DOHH2 (cell line): ENCODE results near the gene RARB.

ENCODE experiments used
- EZH2phosphoT487 ChIP-seq: fragments of 200-600 bp; sonication (generic); IDR thresholded peaks from 2 replicates; pipeline ENCODE4 v1.6.1; 2017; ENCODE audit warnings: borderline replicate concordance, mild to moderate bottlenecking, antibody characterized with exemption, low read length, moderate library complexity, mixed read lengths
- TF ChIP-seq, protein P1 (sequence below): fragments of 200-600 bp; sonication (generic); IDR thresholded peaks from one replicate; pipeline ENCODE4 v1.5.1; 2014; ENCODE audit warnings: antibody characterized with exemption, mild to moderate bottlenecking, low read depth, low read length; ENCODE audit not compliant: poor library complexity, severe bottlenecking

DNA sequence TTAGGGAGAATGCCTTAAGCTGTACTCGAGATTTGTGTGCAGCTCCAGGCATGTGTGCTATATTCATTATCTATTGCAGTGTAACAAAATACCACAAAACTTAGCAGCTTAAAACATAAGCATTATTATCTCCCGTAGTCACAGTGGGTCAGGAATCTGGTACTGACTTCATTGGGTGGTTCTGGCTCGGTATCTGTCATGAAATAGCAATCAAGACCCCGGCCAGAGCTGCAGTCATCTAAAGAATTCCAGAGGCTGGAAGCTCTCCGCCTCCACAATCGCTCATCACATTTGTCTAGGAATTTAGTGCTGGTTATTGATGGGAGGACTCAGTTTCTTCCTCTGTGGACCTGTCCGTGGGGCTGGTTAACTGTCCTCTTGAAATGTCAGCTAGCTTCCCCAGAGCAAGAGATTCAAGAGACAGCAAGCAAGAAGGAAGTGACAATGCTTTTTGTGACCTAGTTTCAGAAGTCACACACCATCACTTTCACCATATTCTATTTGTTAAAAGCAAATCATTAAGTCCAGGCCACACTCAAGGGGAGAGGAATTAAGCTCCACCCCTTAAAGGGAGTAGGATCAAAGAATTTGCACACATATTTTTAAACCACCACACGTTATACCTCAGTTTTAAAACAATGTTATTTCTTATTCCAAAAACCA lies 160.5 kb downstream of the RARB start:
- TF ChIP-seq, protein P1, sequence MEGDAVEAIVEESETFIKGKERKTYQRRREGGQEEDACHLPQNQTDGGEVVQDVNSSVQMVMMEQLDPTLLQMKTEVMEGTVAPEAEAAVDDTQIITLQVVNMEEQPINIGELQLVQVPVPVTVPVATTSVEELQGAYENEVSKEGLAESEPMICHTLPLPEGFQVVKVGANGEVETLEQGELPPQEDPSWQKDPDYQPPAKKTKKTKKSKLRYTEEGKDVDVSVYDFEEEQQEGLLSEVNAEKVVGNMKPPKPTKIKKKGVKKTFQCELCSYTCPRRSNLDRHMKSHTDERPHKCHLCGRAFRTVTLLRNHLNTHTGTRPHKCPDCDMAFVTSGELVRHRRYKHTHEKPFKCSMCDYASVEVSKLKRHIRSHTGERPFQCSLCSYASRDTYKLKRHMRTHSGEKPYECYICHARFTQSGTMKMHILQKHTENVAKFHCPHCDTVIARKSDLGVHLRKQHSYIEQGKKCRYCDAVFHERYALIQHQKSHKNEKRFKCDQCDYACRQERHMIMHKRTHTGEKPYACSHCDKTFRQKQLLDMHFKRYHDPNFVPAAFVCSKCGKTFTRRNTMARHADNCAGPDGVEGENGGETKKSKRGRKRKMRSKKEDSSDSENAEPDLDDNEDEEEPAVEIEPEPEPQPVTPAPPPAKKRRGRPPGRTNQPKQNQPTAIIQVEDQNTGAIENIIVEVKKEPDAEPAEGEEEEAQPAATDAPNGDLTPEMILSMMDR: no peak
- no peak for TF ChIP-seq EZH2phosphoT487
